Activated T-cell treated with anti-CD3 and anti-CD28 coated beads for 4 hours (primary cell): ENCODE data around the gene MTHFD1L.

ENCODE experiments used
- DNase-seq: peaks from one replicate; pipeline ENCODE4 v3.0.0-alpha.2; 2020

MTHFD1L gene

DNA sequence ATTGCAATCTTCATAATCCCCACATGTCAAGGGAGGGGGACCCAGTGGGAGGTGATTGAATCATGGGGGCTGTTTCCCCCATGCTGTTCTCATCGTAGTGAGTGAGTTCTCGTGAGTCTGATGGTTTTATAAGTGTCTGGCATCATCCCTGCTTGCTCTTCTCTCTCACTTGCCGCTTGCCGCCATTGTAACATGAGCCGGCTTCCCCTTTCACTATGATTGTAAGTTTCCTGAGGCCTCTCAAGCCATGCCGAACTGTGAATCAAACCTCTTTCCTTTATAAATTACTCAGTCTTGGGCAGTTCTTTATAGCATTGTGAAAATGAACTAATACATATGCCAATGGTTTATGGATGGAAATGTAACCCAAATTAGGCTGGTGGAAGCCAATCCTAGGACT, 264.8 kb downstream of the MTHFD1L start:
- DNase-seq = no peak

GRCh38 chr6:151131324-151132007, 266.0 kb downstream of the MTHFD1L start:
- no peak for DNase-seq

GRCh38 chr6:151136141-151136755, 270.7 kb downstream of the MTHFD1L start:
- no peak for DNase-seq

DNA sequence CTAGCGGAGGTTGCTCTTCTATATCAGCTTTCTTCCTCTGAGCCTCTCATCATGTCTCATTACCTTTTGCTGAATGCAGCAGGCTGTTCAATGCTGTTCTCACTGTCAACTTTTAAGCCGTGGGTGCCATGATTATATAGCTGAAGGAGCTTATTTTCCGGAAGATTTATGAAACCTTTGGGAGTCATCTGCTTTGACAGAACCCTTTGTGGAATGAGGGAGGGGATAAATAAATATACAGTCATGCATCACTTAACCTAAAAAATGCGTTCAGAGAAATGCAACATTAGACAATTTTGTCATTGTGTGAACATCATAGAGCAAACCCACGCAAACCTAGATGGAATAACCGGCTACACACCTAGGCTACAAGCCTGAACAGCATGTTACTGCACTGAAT, 272.0 kb downstream of the MTHFD1L start:
- DNase-seq = no peak

- DNase-seq = no peak
Measured at GRCh38 chr6:151139524-151139923, 274.0 kb downstream of the MTHFD1L start.

- DNase-seq = no peak
Measured at GRCh38 chr6:151140767-151141166, 275.3 kb downstream of the MTHFD1L start.

DNA sequence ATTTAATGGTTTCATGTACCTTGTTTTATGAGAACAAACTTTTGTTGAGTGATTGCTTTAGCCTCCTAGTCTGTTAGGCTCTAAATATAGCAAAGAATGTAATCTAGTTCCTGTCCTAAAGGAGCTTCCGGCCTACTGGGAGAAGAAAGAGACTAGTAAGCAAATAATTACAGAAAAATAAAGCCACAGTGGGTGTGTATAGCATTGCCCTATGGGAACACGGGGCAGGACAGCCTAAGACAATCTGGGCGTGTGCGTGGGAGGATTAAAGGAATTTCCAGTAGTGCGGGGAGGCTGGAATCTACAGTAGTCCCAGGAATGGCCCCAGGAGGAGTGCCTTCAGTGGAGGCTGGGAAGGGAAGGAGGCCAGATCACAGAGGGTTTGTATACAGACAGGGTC, 276.2 kb downstream of the MTHFD1L start:
- DNase-seq = no peak

DNA sequence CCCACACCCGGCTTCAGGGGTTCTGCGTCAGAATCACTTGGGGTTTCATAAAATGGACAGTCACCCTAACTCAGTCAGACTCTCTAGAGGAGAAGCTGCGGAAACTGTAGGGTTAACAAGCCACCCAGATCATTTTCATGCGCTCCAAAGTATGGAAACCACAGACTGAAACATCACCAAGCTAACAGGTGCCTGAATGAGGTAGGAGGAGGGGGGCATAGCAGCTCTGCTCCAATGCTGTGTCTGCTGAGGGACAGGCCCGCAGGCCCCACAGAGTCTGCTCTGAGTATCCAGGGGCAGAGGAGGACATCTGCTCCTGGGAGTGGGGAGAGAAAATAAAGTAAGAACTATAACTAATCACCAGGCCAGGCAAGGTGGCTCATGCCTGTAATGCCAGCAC, 277.2 kb downstream of the MTHFD1L start:
- DNase-seq = no peak

- no peak for DNase-seq
Measured at GRCh38 chr6:151143337-151143736, 277.8 kb downstream of the MTHFD1L start.

- DNase-seq = no peak
Measured at GRCh38 chr6:151143806-151144205, 278.3 kb downstream of the MTHFD1L start.

GRCh38 chr6:151147118-151147832, 281.8 kb downstream of the MTHFD1L start:
- no peak for DNase-seq

DNA sequence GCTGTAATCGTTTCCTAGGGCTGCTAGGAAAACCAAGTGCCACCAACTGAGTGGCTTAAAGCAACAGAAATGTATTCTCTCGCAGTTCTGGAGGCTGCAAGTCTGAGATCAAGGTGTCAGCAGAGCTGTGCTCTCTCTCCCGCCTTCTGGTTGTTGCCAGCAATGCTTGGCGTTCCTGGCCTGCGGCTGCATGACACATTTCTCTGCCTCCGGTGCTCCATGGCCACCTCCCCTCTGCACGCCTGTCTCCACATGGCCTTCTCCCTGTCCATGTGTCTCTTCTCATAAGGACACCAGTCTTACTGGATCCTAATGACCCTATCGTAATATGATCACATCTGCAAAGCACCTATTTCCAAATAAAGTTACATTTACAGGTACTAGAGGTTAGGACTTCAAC, 282.6 kb downstream of the MTHFD1L start:
- DNase-seq = no peak

GRCh38 chr6:151149793-151150192, 284.3 kb downstream of the MTHFD1L start:
- no peak for DNase-seq
